ENCODE data around the gene CPVL.

Gene CPVL

DNA sequence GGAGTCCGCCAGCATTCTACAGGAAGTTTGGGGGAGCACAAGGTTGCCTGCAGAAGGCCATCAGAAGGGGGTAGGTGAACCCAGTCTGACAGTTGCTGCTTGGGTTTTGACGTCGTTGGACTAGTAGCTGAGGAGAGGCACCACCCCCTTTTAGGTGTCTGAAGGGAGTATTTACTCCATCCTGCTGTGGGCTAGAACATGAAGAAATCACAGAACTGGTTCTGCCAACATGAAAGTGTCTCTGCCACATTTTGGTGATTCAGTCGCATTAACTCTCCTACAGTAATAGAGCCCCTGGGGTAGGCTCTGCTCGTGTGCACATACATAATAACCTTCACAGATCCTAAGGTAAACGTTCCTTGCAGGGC is 187.4 kb downstream of the CPVL start:
- no peak for DNase-seq

DNA sequence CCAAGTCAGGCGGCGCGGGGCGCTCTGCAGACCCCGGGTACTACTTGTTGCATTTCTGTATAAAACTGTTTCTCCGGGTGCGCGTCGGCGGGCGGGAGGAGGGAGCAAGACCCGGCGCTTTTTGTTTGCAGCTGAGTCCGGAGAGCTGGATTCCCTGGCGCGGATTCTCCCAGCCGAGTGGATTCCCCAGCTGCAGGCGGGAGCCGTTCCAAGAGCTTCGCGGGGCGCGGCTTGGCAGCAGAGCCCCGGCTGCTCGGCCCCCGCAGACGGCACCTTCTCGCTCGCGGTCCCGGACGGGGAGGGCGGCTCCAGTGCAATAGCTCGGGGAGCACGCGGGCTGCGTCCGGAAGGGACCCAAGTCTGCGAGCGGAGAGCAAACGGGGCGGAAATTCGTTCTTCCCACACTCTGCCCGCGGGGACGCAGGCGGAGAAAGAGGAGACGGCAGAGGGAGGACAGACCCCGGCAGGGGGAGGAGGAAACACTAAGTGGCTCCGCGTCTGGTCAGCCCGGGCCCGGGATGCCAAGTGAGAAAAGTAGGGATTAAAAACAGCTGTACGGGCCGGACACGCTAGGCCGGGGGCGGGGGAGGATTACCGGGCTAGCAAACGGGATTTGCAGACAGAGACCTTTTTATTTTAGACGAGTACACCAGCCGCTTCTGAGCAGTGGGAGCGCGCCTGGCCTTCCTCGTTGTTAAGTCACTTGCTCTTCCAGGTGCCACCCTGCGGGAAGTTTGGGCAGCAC is 187.9 kb downstream of the CPVL start, which contains the start of gene TRIL:
TSS of gene TRIL (minus strand) at position 96 of the 745 bp plus-strand sequence. CDS start 284 bp downstream, outside the sequence.
- DNase-seq = no peak

DNA sequence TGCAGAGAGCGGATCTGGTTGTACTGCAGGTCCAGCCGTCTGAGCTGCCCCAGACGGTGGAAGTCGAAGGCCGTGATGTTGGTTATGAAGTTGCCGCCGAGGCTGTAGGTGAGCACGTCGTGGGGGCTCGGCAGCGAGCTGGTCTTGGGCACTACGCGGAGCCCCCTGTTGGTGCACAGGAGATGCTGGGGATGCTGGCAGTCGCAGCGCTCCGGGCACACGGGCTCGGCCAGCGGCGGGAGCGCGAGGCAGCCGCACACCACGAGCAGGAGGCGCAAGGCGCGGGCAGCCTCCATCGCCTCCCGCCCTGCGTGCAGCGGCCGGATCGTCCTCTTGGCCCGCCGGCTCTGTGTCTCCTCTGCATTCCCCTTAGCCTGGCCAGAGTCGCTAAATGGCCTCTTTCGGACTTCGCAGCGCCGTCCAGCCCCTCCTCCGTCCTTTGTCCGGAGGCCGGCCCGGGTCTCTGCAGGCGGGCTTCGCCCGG is 188.5 kb downstream of the CPVL start:
- DNase-seq = no peak

DNA sequence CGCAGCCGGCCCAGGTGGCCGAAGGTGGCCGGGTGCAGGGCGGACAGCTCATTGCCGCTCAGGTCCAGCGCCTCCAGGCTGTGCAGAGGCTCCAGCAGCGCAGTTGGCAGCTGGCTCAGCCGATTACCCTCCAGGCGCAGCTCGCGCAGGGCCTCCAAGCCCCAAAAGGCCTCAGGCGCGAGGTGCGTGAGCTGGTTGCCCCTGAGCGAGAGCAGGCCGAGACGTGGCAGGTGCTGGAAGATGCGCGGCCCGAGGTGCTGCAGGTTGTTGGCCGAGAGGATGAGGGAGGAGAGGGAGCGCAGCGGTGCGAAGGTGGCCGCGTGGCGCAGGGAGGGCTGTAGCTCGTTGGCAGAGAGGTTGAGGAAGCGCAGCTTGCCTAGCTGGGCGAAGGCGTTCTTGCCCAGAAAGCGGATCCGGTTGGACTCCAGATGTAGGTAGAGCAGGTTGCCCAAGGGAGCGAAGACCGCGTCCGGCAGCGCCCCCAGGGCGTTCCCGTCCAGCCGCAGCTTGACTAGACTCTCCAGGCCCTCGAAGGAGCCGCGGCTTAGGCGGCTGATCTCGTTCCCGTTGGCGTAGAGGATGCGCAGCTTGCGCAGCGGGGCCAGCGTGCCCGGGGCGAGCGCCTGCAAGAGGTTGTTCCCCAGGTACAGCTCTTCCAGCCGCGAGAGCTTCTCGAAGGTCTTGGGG is 189.1 kb downstream of the CPVL start:
- DNase-seq = peak; percentile 5

DNA sequence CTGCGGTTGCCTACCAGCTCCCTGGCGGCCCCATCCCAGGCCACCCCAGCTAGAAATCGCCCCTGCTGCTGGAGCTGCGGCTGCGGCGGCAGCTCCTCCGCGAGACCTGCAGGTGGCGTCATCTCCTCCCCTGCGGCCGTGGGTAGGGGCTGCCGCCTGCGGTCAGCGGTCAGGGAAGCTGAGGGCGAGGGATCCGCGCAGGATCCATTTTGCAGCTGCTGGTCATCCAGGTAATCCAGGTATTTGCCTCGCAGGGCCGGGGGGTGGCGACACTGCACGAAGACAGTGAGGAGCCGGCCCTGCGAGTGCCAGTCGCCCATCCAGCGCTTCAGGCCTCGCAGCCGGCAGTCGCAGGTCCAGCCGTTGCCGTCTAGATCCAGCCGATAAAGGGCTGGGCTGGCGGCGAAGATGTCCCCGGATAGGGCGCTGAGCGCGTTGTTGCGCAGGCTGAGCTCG is 189.7 kb downstream of the CPVL start:
- DNase-seq = peak; percentile 27

DNA sequence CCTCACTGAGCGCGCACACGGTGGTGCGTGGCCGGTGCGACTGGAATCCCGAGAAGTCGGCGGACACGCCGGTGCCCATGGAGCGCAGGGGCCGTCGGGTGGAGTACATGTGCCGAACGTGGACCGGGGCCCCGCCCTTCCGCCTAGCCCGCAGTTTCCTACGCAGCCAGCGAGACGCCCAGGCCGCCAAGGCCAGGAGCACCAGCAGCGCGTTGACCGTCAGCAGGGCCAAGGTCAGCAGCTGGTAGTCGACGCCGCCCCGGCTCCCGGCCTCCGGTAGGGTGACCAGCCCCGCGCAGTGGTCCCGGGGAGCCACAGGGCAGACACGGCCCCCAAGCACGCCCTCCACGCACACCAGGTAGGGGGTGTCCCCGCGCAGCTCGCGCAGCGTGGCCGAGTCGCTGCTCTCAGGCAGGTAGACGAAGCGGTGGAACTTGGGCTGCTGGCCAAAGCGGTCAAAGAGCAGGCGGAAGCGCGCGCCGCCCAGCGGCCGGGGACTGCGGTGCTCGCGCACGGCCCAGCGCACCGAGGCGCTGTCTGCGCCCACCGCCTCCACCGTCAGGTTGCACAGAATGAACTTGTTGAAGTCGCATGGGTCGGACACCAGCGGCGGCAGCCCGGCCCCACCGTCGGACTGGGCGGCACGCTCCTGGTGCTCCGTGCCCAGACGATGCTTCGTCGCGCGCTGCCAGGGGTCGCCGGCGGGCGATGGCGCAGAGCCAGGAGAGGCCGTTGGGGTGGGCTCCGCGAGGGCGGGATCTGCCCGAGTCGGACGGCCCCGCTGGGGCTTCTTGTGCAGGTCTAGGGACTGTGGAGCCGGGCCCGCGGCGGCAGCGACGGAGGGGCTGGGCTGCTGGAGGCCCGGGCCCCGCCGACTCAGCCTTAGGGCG is 190.4 kb downstream of the CPVL start:
- DNase-seq = peak; percentile 27

DNA sequence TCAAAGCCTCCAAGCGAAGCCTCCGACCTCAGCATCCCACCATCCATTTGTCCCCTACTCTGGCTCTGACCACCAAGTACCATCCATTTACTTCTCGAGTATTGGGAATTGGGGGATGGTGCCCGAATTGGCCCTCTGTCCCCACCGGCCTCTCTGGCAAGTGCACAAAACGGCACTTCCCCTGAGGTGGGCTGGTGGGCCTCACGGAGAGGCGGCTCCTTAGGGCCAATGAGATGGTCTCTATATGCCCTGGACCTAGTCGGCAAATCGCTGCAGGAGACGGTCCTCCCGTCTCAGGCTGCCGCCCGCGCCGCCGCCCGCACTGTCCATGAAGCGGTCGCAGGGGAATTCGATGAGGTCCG is 191.0 kb downstream of the CPVL start:
- no peak for DNase-seq

DNA sequence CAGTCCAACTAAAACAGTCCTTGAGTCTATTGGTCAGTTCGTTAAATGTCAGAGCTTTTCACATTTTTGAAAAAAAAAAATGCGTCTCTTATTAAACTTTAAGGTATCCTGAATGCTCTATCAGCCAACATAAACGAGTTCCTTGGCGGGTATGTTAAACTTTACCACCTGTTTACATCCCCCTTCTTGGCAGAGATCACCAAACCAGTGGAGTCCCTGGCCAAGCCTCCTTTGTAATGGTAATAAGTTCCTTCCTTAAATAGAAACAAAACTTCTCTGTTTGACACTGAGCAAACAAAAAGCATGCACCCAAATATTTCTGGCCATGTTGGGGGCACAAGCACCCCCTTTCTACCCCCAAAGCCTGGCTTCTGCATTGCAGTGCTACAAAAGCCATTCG is 191.4 kb downstream of the CPVL start:
- DNase-seq = no peak

DNA sequence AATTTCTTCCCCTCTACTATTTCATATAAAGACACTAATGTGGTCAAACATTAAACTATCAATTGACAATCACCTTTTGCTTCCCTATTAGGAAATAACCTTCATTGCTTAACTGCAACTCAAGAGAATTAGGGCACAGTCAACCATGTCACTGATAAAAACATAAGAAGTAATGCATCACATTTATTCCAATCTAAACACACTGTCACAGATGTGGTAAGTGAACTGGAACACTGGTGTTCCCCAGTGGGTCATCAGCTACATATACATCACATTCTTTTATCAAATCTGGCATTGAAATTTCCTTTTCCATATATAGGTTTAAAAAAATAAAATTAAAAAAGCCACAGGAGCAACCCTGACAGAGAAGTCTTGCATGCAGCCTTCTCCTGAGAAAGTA is 191.9 kb downstream of the CPVL start:
- DNase-seq = no peak

DNA sequence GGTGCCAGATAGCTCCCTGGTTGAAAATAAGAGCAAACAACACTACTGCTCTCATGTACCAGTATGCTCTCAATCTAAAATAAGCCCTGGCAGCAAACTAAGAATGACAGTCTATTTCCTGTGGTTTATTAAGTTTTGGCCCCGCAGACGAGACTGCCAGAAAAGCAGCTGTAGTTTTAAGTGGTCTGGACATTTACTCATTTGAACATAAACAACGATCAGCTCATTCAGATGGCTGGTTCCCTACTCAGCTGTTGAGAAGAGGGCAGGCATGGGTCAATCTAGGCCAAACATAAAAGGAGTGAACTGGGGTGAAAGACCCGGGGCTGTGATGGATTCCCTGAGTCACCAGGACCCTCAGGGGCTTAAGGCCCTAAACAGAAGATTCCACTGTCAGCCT is 192.7 kb downstream of the CPVL start:
- no peak for DNase-seq
